SK-N-SH (cell line): ENCODE data around the gene F2. TPM values are rescaled to one million over a fixed set of nuclear protein-coding genes. Genes with fewer than 3 reads are reported as not detected.

ENCODE experiments used
- CTCF ChIA-PET: fragments of 300-600, 350-600 bp; formaldehyde crosslinking; extraction: SDS; loops from one replicate; lab custom pipeline; 2021; lab: Yijun Ruan, JAX
- POLR2A ChIA-PET: fragments of 350-600 bp; sonication (Branson Sonifier 250); formaldehyde crosslinking; extraction: SDS; loops from one replicate; lab custom pipeline; 2020; ENCODE audit warnings: antibody characterized with exemption, inconsistent platforms; lab: Yijun Ruan, JAX
- DNase-seq: peaks from one replicate; pipeline ENCODE4 v3.0.0; 2012
- H2AFZ ChIP-seq: fragments of 200-600 bp; sonication (generic); 2 replicates; pipeline ENCODE4 v1.8.1; 2016; ENCODE audit warnings: antibody characterized with exemption, mild to moderate bottlenecking, low read depth
- H3F3A ChIP-seq: fragments of 200-600 bp; sonication (generic); replicated peaks from 2 replicates; pipeline ENCODE3; 2016; ENCODE audit warnings: antibody characterized with exemption, mild to moderate bottlenecking; ENCODE audit not compliant: insufficient read depth
- H3K27ac ChIP-seq, 2 experiments: fragments of 200-500 bp in 1 of 2; fragments of 200-600 bp in 1 of 2; sonication (Bioruptor generic) in 1 of 2; sonication (generic), shearing (Covaris generic) in 1 of 2; 2 replicates each; pipeline versions ENCODE4 v1.5.1 to v1.6.1; 2014 to 2016; ENCODE audit warnings: low read depth in 2 of 2, inconsistent platforms in 1 of 2, low read length in 1 of 2, mild to moderate bottlenecking in 1 of 2, mixed read lengths in 1 of 2
- H3K27me3 ChIP-seq: fragments of 200-600 bp; sonication (generic), shearing (Covaris generic); 2 replicates; pipeline ENCODE4 v1.6.1; 2016; ENCODE audit warnings: mixed run types; ENCODE audit not compliant: insufficient read depth
- H3K36me3 ChIP-seq, 2 experiments: fragments of 200-500 bp in 1 of 2; fragments of 200-600 bp in 1 of 2; sonication (Bioruptor generic) in 1 of 2; sonication (generic) in 1 of 2; replicated peaks in 1 of 2; 2 replicates each; pipeline versions ENCODE3 to v1.5.1; 2014 to 2016; ENCODE audit warnings: low read length in 1 of 2, mild to moderate bottlenecking in 1 of 2; ENCODE audit not compliant: insufficient read depth in 2 of 2, control insufficient read depth in 1 of 2
- H3K4me1 ChIP-seq, 2 experiments: fragments of 200-500 bp in 1 of 2; fragments of 200-600 bp in 1 of 2; sonication (Bioruptor generic) in 1 of 2; sonication (generic), shearing (Covaris generic) in 1 of 2; 2 replicates each; pipeline versions ENCODE4 v1.5.1 to v1.6.1; 2014 to 2016; ENCODE audit warnings: low read depth in 1 of 2, low read length in 1 of 2, mixed run types in 1 of 2; ENCODE audit not compliant: insufficient read depth in 2 of 2, control insufficient read depth in 1 of 2
- H3K4me2 ChIP-seq: fragments of 200-600 bp; sonication (generic), shearing (Covaris generic); 2 replicates; pipeline ENCODE4 v1.6.1; 2017; ENCODE audit warnings: mixed run types
- H3K4me3 ChIP-seq, 2 experiments: fragments of 200-500 bp in 1 of 2; fragments of 200-600 bp in 1 of 2; sonication (Bioruptor generic) in 1 of 2; sonication (generic), shearing (Covaris generic) in 1 of 2; 2 replicates each; pipeline versions ENCODE4 v1.5.1 to v1.8.1; 2014 to 2016; ENCODE audit warnings: low read depth in 2 of 2, inconsistent platforms in 1 of 2, low read length in 1 of 2, mild to moderate bottlenecking in 1 of 2, mixed read lengths in 1 of 2, moderate library complexity in 1 of 2
- H3K79me2 ChIP-seq: fragments of 200-600 bp; sonication (generic); 2 replicates; pipeline ENCODE4 v1.8.1; 2017; ENCODE audit warnings: mild to moderate bottlenecking; ENCODE audit not compliant: insufficient read depth
- H3K9ac ChIP-seq: fragments of 200-600 bp; sonication (generic); 2 replicates; pipeline ENCODE4 v1.6.1; 2017; ENCODE audit warnings: mixed run types
- H3K9me2 ChIP-seq: fragments of 200-600 bp; sonication (generic); 2 replicates; pipeline ENCODE4 v1.6.1; 2017; ENCODE audit warnings: mixed run types
- H3K9me3 ChIP-seq: fragments of 200-600 bp; sonication (generic); 2 replicates; pipeline ENCODE4 v1.6.1; 2017; ENCODE audit warnings: mixed run types, mild to moderate bottlenecking, moderate library complexity
- H4K20me1 ChIP-seq: fragments of 200-600 bp; sonication (generic); 2 replicates; pipeline ENCODE4 v1.6.1; 2017; ENCODE audit warnings: mild to moderate bottlenecking, mixed run types; ENCODE audit not compliant: insufficient read depth
- CHD2 ChIP-seq: fragments of 150-350 bp; IDR thresholded peaks from 2 replicates; pipeline ENCODE4 v1.6.1; 2018; ENCODE audit warnings: low read length; ENCODE audit not compliant: partially characterized antibody
- EP300 ChIP-seq, 2 experiments: IDR thresholded peaks; 2 replicates each; pipeline versions ENCODE4 v1.4.0 to v1.6.1; 2012; ENCODE audit warnings: borderline replicate concordance in 1 of 2, low read depth in 1 of 2, low read length in 1 of 2
- EZH2phosphoT487 ChIP-seq: fragments of 200-600 bp; sonication (generic); IDR thresholded peaks from 2 replicates; pipeline ENCODE4 v1.6.1; 2017; ENCODE audit warnings: low read depth, mixed run types, mild to moderate bottlenecking, antibody characterized with exemption, moderate library complexity, borderline replicate concordance
- FOSL2 ChIP-seq: IDR thresholded peaks from 2 replicates; pipeline ENCODE4 v1.4.0; 2012; ENCODE audit warnings: low read depth, mild to moderate bottlenecking, moderate library complexity, borderline replicate concordance
- IRF3 ChIP-seq: fragments of 150-350 bp; IDR thresholded peaks from 2 replicates; pipeline ENCODE4 v1.6.1; 2016; ENCODE audit warnings: mild to moderate bottlenecking, low read depth, low read length
- MAX ChIP-seq: IDR thresholded peaks from 2 replicates; pipeline ENCODE4 v1.4.0; 2012; ENCODE audit warnings: low read depth
- MEF2A ChIP-seq: IDR thresholded peaks from 2 replicates; pipeline ENCODE4 v1.4.0; 2012; ENCODE audit warnings: low read depth, borderline replicate concordance
- MXI1 ChIP-seq: IDR thresholded peaks from 2 replicates; pipeline ENCODE4 v1.6.1; 2012; ENCODE audit warnings: mild to moderate bottlenecking, low read depth, low read length, improper control_type of control experiment
- NRF1 ChIP-seq: IDR thresholded peaks from 2 replicates; pipeline ENCODE4 v1.6.1; 2012; ENCODE audit warnings: low read depth, mild to moderate bottlenecking, low read length
- PBX3 ChIP-seq: IDR thresholded peaks from 2 replicates; pipeline ENCODE4; 2012
- RCOR1 ChIP-seq: fragments of 150-350 bp; IDR thresholded peaks from 2 replicates; pipeline ENCODE4 v1.6.1; 2017; ENCODE audit warnings: antibody characterized with exemption, low read length
- RFX5 ChIP-seq: IDR thresholded peaks from 2 replicates; pipeline ENCODE4 v1.6.1; 2012; ENCODE audit warnings: mild to moderate bottlenecking, improper control_type of control experiment, low read length
- SMC3 ChIP-seq: IDR thresholded peaks from 2 replicates; pipeline ENCODE4 v1.6.1; 2012; ENCODE audit warnings: low read depth, low read length, improper control_type of control experiment
- YY1 ChIP-seq: IDR thresholded peaks from 2 replicates; pipeline ENCODE4 v1.4.0; 2012; ENCODE audit warnings: low read depth, mild to moderate bottlenecking
- WGBS: methylation state at CpG from one replicate; pipeline ENCODE4 v1.1.6; 2017; ENCODE audit warnings: low lambda C conversion rate; 5-methylcytosine and 5-hydroxymethylcytosine counted together
- polyA plus RNA-seq, 3 experiments: library from polyadenylated mRNA; depleted of rRNA; stranded (reverse); fragments of >200 nt; gene quantifications; 2 replicates each; pipeline ENCODE4 v1.2.3, GENCODE V29; 2012
- TF ChIP-seq, protein P1 (sequence below): fragments of 200-600 bp; sonication (generic); IDR thresholded peaks from 2 replicates; pipeline ENCODE4 v1.6.1; 2017; ENCODE audit warnings: antibody characterized with exemption, mild to moderate bottlenecking, moderate library complexity

The F2 gene
- polyA plus RNA-seq, 1 of the 3 experiments (the other 2 are of a cell fraction): 0.07 TPM

DNA sequence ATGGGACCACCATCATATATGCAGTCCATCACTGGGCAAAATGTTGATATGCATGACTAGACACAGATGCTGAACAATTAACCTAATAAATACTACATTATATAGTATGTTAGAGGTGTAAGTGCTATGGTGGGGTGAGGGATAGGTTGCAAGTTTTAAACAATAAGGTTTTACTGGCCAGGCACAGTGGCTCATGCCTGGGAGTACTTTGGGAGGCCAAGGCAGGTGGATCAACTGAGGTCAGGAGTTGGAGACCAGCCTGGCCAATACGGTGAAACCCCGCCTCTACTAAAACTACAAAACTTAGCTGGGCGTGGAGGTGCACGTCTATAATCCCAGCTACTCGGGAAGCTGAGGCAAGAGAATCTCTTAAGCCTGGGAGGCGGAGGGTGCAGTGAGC, 28.1 kb downstream of the F2 start:
- no peaks in the 10 kb centered on the region for H4K20me1 ChIP-seq
- no peak overlapping the region for H3K9ac ChIP-seq
- H3F3A ChIP-seq: peaks cover 4% of the 10 kb centered on the region
- no peak overlapping the region for H3K4me2 ChIP-seq
- H3K9me3 ChIP-seq: no peaks in the 10 kb centered on the region
- ChIA-PET POLR2A (no interaction called here), CTCF (no interaction called here)
- TF ChIP-seq, protein P1, sequence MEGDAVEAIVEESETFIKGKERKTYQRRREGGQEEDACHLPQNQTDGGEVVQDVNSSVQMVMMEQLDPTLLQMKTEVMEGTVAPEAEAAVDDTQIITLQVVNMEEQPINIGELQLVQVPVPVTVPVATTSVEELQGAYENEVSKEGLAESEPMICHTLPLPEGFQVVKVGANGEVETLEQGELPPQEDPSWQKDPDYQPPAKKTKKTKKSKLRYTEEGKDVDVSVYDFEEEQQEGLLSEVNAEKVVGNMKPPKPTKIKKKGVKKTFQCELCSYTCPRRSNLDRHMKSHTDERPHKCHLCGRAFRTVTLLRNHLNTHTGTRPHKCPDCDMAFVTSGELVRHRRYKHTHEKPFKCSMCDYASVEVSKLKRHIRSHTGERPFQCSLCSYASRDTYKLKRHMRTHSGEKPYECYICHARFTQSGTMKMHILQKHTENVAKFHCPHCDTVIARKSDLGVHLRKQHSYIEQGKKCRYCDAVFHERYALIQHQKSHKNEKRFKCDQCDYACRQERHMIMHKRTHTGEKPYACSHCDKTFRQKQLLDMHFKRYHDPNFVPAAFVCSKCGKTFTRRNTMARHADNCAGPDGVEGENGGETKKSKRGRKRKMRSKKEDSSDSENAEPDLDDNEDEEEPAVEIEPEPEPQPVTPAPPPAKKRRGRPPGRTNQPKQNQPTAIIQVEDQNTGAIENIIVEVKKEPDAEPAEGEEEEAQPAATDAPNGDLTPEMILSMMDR: no peak
- TF ChIP-seq MEF2A: no peak
- no peak for TF ChIP-seq MAX
- TF ChIP-seq PBX3: no peak
- TF ChIP-seq MXI1: no peak
- no peak for TF ChIP-seq EZH2phosphoT487
- TF ChIP-seq IRF3: no peak
- TF ChIP-seq YY1: no peak
- TF ChIP-seq EP300 (IDR thresholded peaks at IDR 0.05; ENCODE audit: borderline replicate concordance in 1 of 2, low read depth in 1 of 2, low read length in 1 of 2): no peak
- H2AFZ ChIP-seq: no peak overlapping the region
- H3K9me2 ChIP-seq: no peaks in the 10 kb centered on the region
- H3K4me3 ChIP-seq: no peak overlapping the region
- H3K36me3 ChIP-seq: peaks cover 73% of the 10 kb centered on the region in 2 experiments
- no peaks in the 10 kb centered on the region for H3K27me3 ChIP-seq
- DNase-seq: no peak
- no peaks in the 10 kb centered on the region for H3K4me1 ChIP-seq
- no peaks in the 10 kb centered on the region for H3K79me2 ChIP-seq
- WGBS: 95% methylated on average over 6 of the region's 6 CpGs
- H3K27ac ChIP-seq: no peak overlapping the region

DNA sequence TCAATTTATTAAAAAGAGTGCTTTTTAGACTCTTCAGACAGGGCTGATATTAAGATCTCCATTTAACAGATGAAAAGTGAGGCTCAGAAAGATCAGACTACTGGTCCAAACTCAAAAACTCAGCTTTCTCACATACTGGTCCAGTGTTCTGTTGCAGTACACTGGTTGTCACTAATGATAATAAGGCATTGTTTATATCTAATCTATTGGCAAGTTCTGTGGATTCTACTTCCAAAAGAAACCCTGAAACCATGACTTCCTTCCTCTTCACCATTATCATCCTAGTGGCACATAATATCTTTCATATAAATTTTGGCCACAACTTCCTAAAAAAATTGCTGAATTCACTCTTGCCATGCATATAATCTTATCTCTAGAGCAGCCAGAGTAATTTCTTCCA, 36.9 kb downstream of the F2 start:
- H3K79me2 ChIP-seq: no peaks in the 10 kb centered on the region; the same call in 1 of the 2 replicates
- H3F3A ChIP-seq: peaks cover 7% of the 10 kb centered on the region
- H2AFZ ChIP-seq: no peak overlapping the region
- H3K4me3 ChIP-seq: no peak overlapping the region
- no peaks in the 10 kb centered on the region for H4K20me1 ChIP-seq
- TF ChIP-seq RFX5 (no peak), PBX3 (no peak), CHD2 (no peak), FOSL2 (no peak), NRF1 (no peak), RCOR1 (no peak), SMC3 (no peak)
- TF ChIP-seq, all 33 proteins: peak for 0
- DNase-seq: no peak
- Histone ChIP-seq H3K27me3 (no peaks in the 10 kb centered on the region), H3K9me3 (no peaks in the 10 kb centered on the region), H3K27ac (no peak overlapping the region), H3K9me2 (no peaks in the 10 kb centered on the region), H3K36me3 (peaks cover 67 to 79% of the 10 kb centered on the region in 2 experiments), H3K4me1 (no peaks in the 10 kb centered on the region), H3K4me2 (no peak overlapping the region), H3K9ac (no peak overlapping the region)
- CTCF ChIA-PET: no interaction called here
- POLR2A ChIA-PET: no interaction called here
